SK-N-SH (cell line): ENCODE measurements around the gene PAFAH1B1. TPM values are rescaled to one million over a fixed set of nuclear protein-coding genes. Genes with fewer than 3 reads are reported as not detected.

Experiments
- CTCF ChIA-PET: fragments of 300-600, 350-600 bp; formaldehyde crosslinking; extraction: SDS; loops from one replicate; lab custom pipeline; 2021; lab: Yijun Ruan, JAX
- POLR2A ChIA-PET: fragments of 350-600 bp; sonication (Branson Sonifier 250); formaldehyde crosslinking; extraction: SDS; loops from one replicate; lab custom pipeline; 2020; ENCODE audit warnings: antibody characterized with exemption, inconsistent platforms; lab: Yijun Ruan, JAX
- DNase-seq: peaks from one replicate; pipeline ENCODE4 v3.0.0; 2012
- H2AFZ ChIP-seq: fragments of 200-600 bp; sonication (generic); 2 replicates; pipeline ENCODE4 v1.8.1; 2016; ENCODE audit warnings: antibody characterized with exemption, mild to moderate bottlenecking, low read depth
- H3F3A ChIP-seq: fragments of 200-600 bp; sonication (generic); replicated peaks from 2 replicates; pipeline ENCODE3; 2016; ENCODE audit warnings: antibody characterized with exemption, mild to moderate bottlenecking; ENCODE audit not compliant: insufficient read depth
- H3K27ac ChIP-seq, 2 experiments: fragments of 200-500 bp in 1 of 2; fragments of 200-600 bp in 1 of 2; sonication (Bioruptor generic) in 1 of 2; sonication (generic), shearing (Covaris generic) in 1 of 2; 2 replicates each; pipeline versions ENCODE4 v1.5.1 to v1.6.1; 2014 to 2016; ENCODE audit warnings: low read depth in 2 of 2, inconsistent platforms in 1 of 2, low read length in 1 of 2, mild to moderate bottlenecking in 1 of 2, mixed read lengths in 1 of 2
- H3K27me3 ChIP-seq: fragments of 200-600 bp; sonication (generic), shearing (Covaris generic); 2 replicates; pipeline ENCODE4 v1.6.1; 2016; ENCODE audit warnings: mixed run types; ENCODE audit not compliant: insufficient read depth
- H3K36me3 ChIP-seq, 2 experiments: fragments of 200-500 bp in 1 of 2; fragments of 200-600 bp in 1 of 2; sonication (Bioruptor generic) in 1 of 2; sonication (generic) in 1 of 2; replicated peaks in 1 of 2; 2 replicates each; pipeline versions ENCODE3 to v1.5.1; 2014 to 2016; ENCODE audit warnings: low read length in 1 of 2, mild to moderate bottlenecking in 1 of 2; ENCODE audit not compliant: insufficient read depth in 2 of 2, control insufficient read depth in 1 of 2
- H3K4me1 ChIP-seq, 2 experiments: fragments of 200-500 bp in 1 of 2; fragments of 200-600 bp in 1 of 2; sonication (Bioruptor generic) in 1 of 2; sonication (generic), shearing (Covaris generic) in 1 of 2; 2 replicates each; pipeline versions ENCODE4 v1.5.1 to v1.6.1; 2014 to 2016; ENCODE audit warnings: low read depth in 1 of 2, low read length in 1 of 2, mixed run types in 1 of 2; ENCODE audit not compliant: insufficient read depth in 2 of 2, control insufficient read depth in 1 of 2
- H3K4me2 ChIP-seq: fragments of 200-600 bp; sonication (generic), shearing (Covaris generic); 2 replicates; pipeline ENCODE4 v1.6.1; 2017; ENCODE audit warnings: mixed run types
- H3K4me3 ChIP-seq, 2 experiments: fragments of 200-500 bp in 1 of 2; fragments of 200-600 bp in 1 of 2; sonication (Bioruptor generic) in 1 of 2; sonication (generic), shearing (Covaris generic) in 1 of 2; 2 replicates each; pipeline versions ENCODE4 v1.5.1 to v1.8.1; 2014 to 2016; ENCODE audit warnings: low read depth in 2 of 2, inconsistent platforms in 1 of 2, low read length in 1 of 2, mild to moderate bottlenecking in 1 of 2, mixed read lengths in 1 of 2, moderate library complexity in 1 of 2
- H3K79me2 ChIP-seq: fragments of 200-600 bp; sonication (generic); 2 replicates; pipeline ENCODE4 v1.8.1; 2017; ENCODE audit warnings: mild to moderate bottlenecking; ENCODE audit not compliant: insufficient read depth
- H3K9ac ChIP-seq: fragments of 200-600 bp; sonication (generic); 2 replicates; pipeline ENCODE4 v1.6.1; 2017; ENCODE audit warnings: mixed run types
- H3K9me2 ChIP-seq: fragments of 200-600 bp; sonication (generic); 2 replicates; pipeline ENCODE4 v1.6.1; 2017; ENCODE audit warnings: mixed run types
- H3K9me3 ChIP-seq: fragments of 200-600 bp; sonication (generic); 2 replicates; pipeline ENCODE4 v1.6.1; 2017; ENCODE audit warnings: mixed run types, mild to moderate bottlenecking, moderate library complexity
- H4K20me1 ChIP-seq: fragments of 200-600 bp; sonication (generic); 2 replicates; pipeline ENCODE4 v1.6.1; 2017; ENCODE audit warnings: mild to moderate bottlenecking, mixed run types; ENCODE audit not compliant: insufficient read depth
- CHD2 ChIP-seq: fragments of 150-350 bp; IDR thresholded peaks from 2 replicates; pipeline ENCODE4 v1.6.1; 2018; ENCODE audit warnings: low read length; ENCODE audit not compliant: partially characterized antibody
- CTCF ChIP-seq: fragments of 200-600 bp; sonication (generic); IDR thresholded peaks from 2 replicates; pipeline ENCODE4 v1.6.1; 2017; ENCODE audit warnings: antibody characterized with exemption, mild to moderate bottlenecking, moderate library complexity
- ELF1 ChIP-seq: IDR thresholded peaks from 2 replicates; pipeline ENCODE4 v1.4.0; 2012
- EP300 ChIP-seq, 2 experiments: IDR thresholded peaks; 2 replicates each; pipeline versions ENCODE4 v1.4.0 to v1.6.1; 2012; ENCODE audit warnings: borderline replicate concordance in 1 of 2, low read depth in 1 of 2, low read length in 1 of 2
- FOSL2 ChIP-seq: IDR thresholded peaks from 2 replicates; pipeline ENCODE4 v1.4.0; 2012; ENCODE audit warnings: low read depth, mild to moderate bottlenecking, moderate library complexity, borderline replicate concordance
- FOXM1 ChIP-seq: IDR thresholded peaks from 2 replicates; pipeline ENCODE4 v1.4.0; 2012; ENCODE audit warnings: low read depth, mild to moderate bottlenecking
- GABPA ChIP-seq: IDR thresholded peaks from 2 replicates; pipeline ENCODE4 v1.4.0; 2012; ENCODE audit warnings: low read depth, mild to moderate bottlenecking
- JUND ChIP-seq: IDR thresholded peaks from 2 replicates; pipeline ENCODE4 v1.4.0; 2012
- MEF2A ChIP-seq: IDR thresholded peaks from 2 replicates; pipeline ENCODE4 v1.4.0; 2012; ENCODE audit warnings: low read depth, borderline replicate concordance
- MXI1 ChIP-seq: IDR thresholded peaks from 2 replicates; pipeline ENCODE4 v1.6.1; 2012; ENCODE audit warnings: mild to moderate bottlenecking, low read depth, low read length, improper control_type of control experiment
- NRF1 ChIP-seq: IDR thresholded peaks from 2 replicates; pipeline ENCODE4 v1.6.1; 2012; ENCODE audit warnings: low read depth, mild to moderate bottlenecking, low read length
- PBX3 ChIP-seq: IDR thresholded peaks from 2 replicates; pipeline ENCODE4; 2012
- POLR2AphosphoS5 ChIP-seq: IDR thresholded peaks from 2 replicates; pipeline ENCODE4 v1.6.1; 2012; ENCODE audit warnings: low read depth, low read length
- RCOR1 ChIP-seq: fragments of 150-350 bp; IDR thresholded peaks from 2 replicates; pipeline ENCODE4 v1.6.1; 2017; ENCODE audit warnings: antibody characterized with exemption, low read length
- RXRA ChIP-seq: IDR thresholded peaks from 2 replicates; pipeline ENCODE4 v1.4.0; 2012; ENCODE audit warnings: low read depth, mild to moderate bottlenecking, borderline replicate concordance
- SIN3A ChIP-seq: IDR thresholded peaks from 2 replicates; pipeline ENCODE4 v1.6.1; 2012; ENCODE audit warnings: low read depth, mild to moderate bottlenecking, low read length, moderate library complexity, borderline replicate concordance
- TAF1 ChIP-seq: IDR thresholded peaks from 2 replicates; pipeline ENCODE4 v1.6.1; 2012; ENCODE audit warnings: low read depth, mild to moderate bottlenecking, low read length, moderate library complexity, borderline replicate concordance
- TEAD4 ChIP-seq: IDR thresholded peaks from 2 replicates; pipeline ENCODE4 v1.4.0; 2012; ENCODE audit warnings: mild to moderate bottlenecking, borderline replicate concordance; ENCODE audit not compliant: insufficient read depth
- USF2 ChIP-seq: fragments of 150-350 bp; IDR thresholded peaks from 2 replicates; pipeline ENCODE4 v1.6.1; 2017; ENCODE audit warnings: antibody characterized with exemption, low read length, low read depth, borderline replicate concordance
- YY1 ChIP-seq: IDR thresholded peaks from 2 replicates; pipeline ENCODE4 v1.4.0; 2012; ENCODE audit warnings: low read depth, mild to moderate bottlenecking
- ZBTB33 ChIP-seq: IDR thresholded peaks from 2 replicates; pipeline ENCODE4 v1.4.0; 2012; ENCODE audit warnings: low read depth, borderline replicate concordance
- WGBS: methylation state at CpG from one replicate; pipeline ENCODE4 v1.1.6; 2017; ENCODE audit warnings: low lambda C conversion rate; 5-methylcytosine and 5-hydroxymethylcytosine counted together
- polyA plus RNA-seq, 3 experiments: library from polyadenylated mRNA; depleted of rRNA; stranded (reverse); fragments of >200 nt; gene quantifications; 2 replicates each; pipeline ENCODE4 v1.2.3, GENCODE V29; 2012

Gene PAFAH1B1
- polyA plus RNA-seq, 1 of the 3 experiments (the other 2 are of a cell fraction), result 37.3 TPM

- WGBS, result 84% methylated on average over 11 of the region's 17 CpGs
Observed at GRCh38 chr17:2730764-2731353, 137.4 kb downstream of the PAFAH1B1 start.

GRCh38 chr17:2731807-2732206 lies 138.4 kb downstream of the PAFAH1B1 start:
- H3F3A ChIP-seq, result no peaks in the 10 kb centered on the region
- no peaks in the 10 kb centered on the region for H3K4me1 ChIP-seq
- no peaks in the 10 kb centered on the region for H4K20me1 ChIP-seq
- no peak overlapping the region for H2AFZ ChIP-seq
- no peak overlapping the region for H3K4me2 ChIP-seq
- no peak overlapping the region for H3K9ac ChIP-seq
- H3K9me3 ChIP-seq, result no peaks in the 10 kb centered on the region
- H3K36me3 ChIP-seq, result no peaks in the 10 kb centered on the region
- no peak for DNase-seq
- H3K27ac ChIP-seq, result no peak overlapping the region
- ChIA-PET POLR2A (no interaction called here), CTCF (no interaction called here)
- H3K27me3 ChIP-seq, result no peaks in the 10 kb centered on the region
- WGBS, result 78% methylated on average over 9 of the region's 10 CpGs
- no peaks in the 10 kb centered on the region for H3K9me2 ChIP-seq
- H3K4me3 ChIP-seq, result no peak overlapping the region
- no peaks in the 10 kb centered on the region for H3K79me2 ChIP-seq
- TF ChIP-seq ELF1 (no peak), NRF1 (no peak), GABPA (no peak), JUND (no peak), PBX3 (no peak), TEAD4 (no peak), CTCF (no peak), ZBTB33 (no peak), YY1 (no peak), POLR2AphosphoS5 (no peak), MXI1 (no peak), TAF1 (no peak), RCOR1 (no peak)

More at GRCh38 chr17:2730764-2731353, 137.4 kb downstream of the PAFAH1B1 start:
- no peaks in the 10 kb centered on the region for H3K9me3 ChIP-seq
- no peak overlapping the region for H3K4me2 ChIP-seq
- no peaks in the 10 kb centered on the region for H3K27me3 ChIP-seq
- H3K9ac ChIP-seq, result no peak overlapping the region
- H3K4me3 ChIP-seq, result no peak overlapping the region
- no peaks in the 10 kb centered on the region for H3F3A ChIP-seq
- no peaks in the 10 kb centered on the region for H3K79me2 ChIP-seq
- H4K20me1 ChIP-seq, result no peaks in the 10 kb centered on the region
- no peak overlapping the region for H2AFZ ChIP-seq
- TF ChIP-seq YY1 (no peak), GABPA (no peak), JUND (no peak), SIN3A (no peak), FOSL2 (no peak), RXRA (no peak), FOXM1 (no peak), EP300 (IDR thresholded peaks at IDR 0.05; ENCODE audit: borderline replicate concordance in 1 of 2, low read depth in 1 of 2, low read length in 1 of 2) (no peak), MEF2A (no peak), USF2 (no peak), CHD2 (no peak)
- CTCF ChIA-PET, result interaction anchor here (0.6 kb wide), 1 partner anchor 580 kb away, joined by 3 read pairs; no protein-coding TSS in a partner anchor
- H3K4me1 ChIP-seq, result no peaks in the 10 kb centered on the region
- no peak overlapping the region for H3K27ac ChIP-seq
- POLR2A ChIA-PET, result no interaction called here
- DNase-seq, result no peak
- H3K9me2 ChIP-seq, result no peaks in the 10 kb centered on the region
- H3K36me3 ChIP-seq, result no peaks in the 10 kb centered on the region
